ENCODE results near the gene LRRC18.

DNA sequence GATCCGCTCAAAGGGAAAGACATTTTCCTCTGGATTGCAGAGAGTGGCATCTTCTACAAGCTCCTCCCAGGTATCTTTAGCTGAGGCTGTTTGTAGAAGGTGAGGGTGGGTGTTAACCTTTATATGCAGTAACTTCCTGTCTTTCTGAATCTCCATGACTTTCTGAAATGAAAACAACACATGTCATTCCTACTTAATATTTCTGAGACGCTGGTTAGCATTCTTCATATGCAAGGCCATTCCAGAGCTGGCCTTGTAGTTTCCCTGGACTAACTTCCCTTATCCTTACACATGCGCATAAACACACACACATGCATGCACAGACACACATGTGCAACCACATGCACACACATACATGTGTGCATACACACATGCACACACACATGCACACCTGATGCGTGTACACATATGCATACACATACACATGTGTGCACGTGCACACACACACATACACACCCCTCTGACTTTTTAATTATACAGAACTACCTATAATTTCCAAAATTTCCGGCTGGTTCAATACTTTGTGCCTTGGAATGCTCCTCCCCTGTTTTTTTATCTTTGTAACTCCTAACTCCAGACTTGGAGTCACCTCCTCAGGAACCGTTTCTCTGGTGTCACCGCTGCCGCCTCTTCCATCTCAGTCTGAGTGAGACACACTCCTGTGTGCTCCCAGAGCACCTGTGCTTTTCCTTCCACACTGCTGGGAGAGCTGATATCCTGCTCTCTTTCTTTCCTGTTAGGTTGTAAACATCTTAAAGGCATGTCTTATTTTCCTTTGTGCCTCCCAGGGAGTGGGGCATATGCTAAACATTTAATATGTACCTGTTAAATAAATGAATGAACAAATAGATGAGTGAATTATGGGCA is 55.2 kb downstream of the LRRC18 start:
- TF ChIP-seq, protein P1, sequence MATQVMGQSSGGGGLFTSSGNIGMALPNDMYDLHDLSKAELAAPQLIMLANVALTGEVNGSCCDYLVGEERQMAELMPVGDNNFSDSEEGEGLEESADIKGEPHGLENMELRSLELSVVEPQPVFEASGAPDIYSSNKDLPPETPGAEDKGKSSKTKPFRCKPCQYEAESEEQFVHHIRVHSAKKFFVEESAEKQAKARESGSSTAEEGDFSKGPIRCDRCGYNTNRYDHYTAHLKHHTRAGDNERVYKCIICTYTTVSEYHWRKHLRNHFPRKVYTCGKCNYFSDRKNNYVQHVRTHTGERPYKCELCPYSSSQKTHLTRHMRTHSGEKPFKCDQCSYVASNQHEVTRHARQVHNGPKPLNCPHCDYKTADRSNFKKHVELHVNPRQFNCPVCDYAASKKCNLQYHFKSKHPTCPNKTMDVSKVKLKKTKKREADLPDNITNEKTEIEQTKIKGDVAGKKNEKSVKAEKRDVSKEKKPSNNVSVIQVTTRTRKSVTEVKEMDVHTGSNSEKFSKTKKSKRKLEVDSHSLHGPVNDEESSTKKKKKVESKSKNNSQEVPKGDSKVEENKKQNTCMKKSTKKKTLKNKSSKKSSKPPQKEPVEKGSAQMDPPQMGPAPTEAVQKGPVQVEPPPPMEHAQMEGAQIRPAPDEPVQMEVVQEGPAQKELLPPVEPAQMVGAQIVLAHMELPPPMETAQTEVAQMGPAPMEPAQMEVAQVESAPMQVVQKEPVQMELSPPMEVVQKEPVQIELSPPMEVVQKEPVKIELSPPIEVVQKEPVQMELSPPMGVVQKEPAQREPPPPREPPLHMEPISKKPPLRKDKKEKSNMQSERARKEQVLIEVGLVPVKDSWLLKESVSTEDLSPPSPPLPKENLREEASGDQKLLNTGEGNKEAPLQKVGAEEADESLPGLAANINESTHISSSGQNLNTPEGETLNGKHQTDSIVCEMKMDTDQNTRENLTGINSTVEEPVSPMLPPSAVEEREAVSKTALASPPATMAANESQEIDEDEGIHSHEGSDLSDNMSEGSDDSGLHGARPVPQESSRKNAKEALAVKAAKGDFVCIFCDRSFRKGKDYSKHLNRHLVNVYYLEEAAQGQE (IDR thresholded peaks at IDR 0.05; ENCODE audit: insufficient replicate concordance, low read depth), result no peak
- no peak for TF ChIP-seq CTCF (IDR thresholded peaks at IDR 0.05; ENCODE audit: insufficient read depth, low read length)
- TF ChIP-seq POLR2AphosphoS5 (IDR thresholded peaks at IDR 0.05; ENCODE audit: low read depth), result no peak
- no peak for TF ChIP-seq SPI1 (IDR thresholded peaks at IDR 0.05; ENCODE audit: borderline replicate concordance, low read depth)
- no peak for TF ChIP-seq GABPA (IDR thresholded peaks at IDR 0.05; ENCODE audit: low read depth)

Data from HL-60 (cell line).